Parathyroid adenoma (tissue), 2 donors: Measurements from ENCODE around the gene MED27.

Source experiments
- H2AFZ ChIP-seq: fragments of 300-600 bp; sonication (generic); one replicate; pipeline ENCODE4 v1.7.0; 2017; ENCODE audit warnings: antibody characterized with exemption, mild to moderate bottlenecking
- H3K27ac ChIP-seq: fragments of 300-600 bp; sonication (generic); one replicate; pipeline ENCODE4 v1.7.0; 2017
- H3K27me3 ChIP-seq: fragments of 300-600 bp; sonication (generic); one replicate; pipeline ENCODE4 v1.7.0; 2017; ENCODE audit warnings: low read length; ENCODE audit not compliant: control insufficient read depth, insufficient read depth
- H3K36me3 ChIP-seq: fragments of 300-600 bp; sonication (generic); one replicate; pipeline ENCODE4 v1.7.0; 2017; ENCODE audit warnings: low read length; ENCODE audit not compliant: control insufficient read depth, insufficient read depth
- H3K4me1 ChIP-seq: fragments of 300-600 bp; sonication (generic); one replicate; pipeline ENCODE4 v1.7.0; 2017; ENCODE audit warnings: control low read depth
- H3K4me2 ChIP-seq: fragments of 300-600 bp; sonication (generic); one replicate; pipeline ENCODE4 v1.7.0; 2017; ENCODE audit warnings: low read length
- H3K4me3 ChIP-seq: fragments of 300-600 bp; sonication (generic); one replicate; pipeline ENCODE4 v1.7.0; 2017; ENCODE audit warnings: low read depth, low read length
- H3K79me2 ChIP-seq: fragments of 300-600 bp; sonication (generic); one replicate; pipeline ENCODE4 v1.7.0; 2017; ENCODE audit warnings: control low read depth
- H3K9ac ChIP-seq: fragments of 300-600 bp; sonication (generic); one replicate; pipeline ENCODE4 v1.7.0; 2017; ENCODE audit warnings: mild to moderate bottlenecking
- H3K9me3 ChIP-seq: fragments of 300-600 bp; sonication (generic); one replicate; pipeline ENCODE4 v1.7.0; 2017; ENCODE audit warnings: low read length; ENCODE audit not compliant: control insufficient read depth
- TF ChIP-seq, protein P1 (sequence below): fragments of 300-600 bp; sonication (generic); IDR thresholded peaks from one replicate; pipeline ENCODE4 v1.7.0; 2017; ENCODE audit warnings: antibody characterized with exemption, mild to moderate bottlenecking
- donor health status: primary hyperparathyroidism.

Gene MED27

DNA sequence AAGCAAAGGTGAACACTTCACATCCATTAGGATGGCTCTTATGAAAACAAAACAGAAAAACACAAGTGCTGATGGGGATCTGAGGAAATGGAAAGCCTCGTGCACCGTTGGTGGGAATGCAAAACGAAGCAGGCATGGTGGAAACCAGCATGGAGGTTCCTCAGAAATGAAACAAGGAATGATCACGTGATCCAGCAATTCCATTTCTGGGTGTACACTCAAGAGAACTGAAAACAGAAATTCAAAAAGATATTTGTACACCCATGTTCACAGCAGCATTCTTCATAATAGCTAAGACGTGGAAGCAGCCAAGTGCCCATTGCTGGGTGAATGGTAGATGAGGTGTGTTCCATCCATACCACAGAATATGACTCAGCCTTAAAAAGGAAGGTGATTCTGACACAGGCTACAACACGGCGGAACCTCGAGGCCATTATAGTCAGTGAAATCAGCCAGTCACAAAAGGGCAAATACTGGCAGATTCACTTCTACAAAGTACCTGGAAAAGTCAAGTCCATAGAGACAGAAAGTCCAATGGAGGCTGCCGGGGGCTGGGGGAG is 252.6 kb downstream of the MED27 start:
- no peaks in the 10 kb centered on the region for H3K36me3 ChIP-seq
- H3K4me1 ChIP-seq = no peaks in the 10 kb centered on the region
- H3K27ac ChIP-seq = no peak overlapping the region
- H3K79me2 ChIP-seq = no peaks in the 10 kb centered on the region
- TF ChIP-seq, protein P1, sequence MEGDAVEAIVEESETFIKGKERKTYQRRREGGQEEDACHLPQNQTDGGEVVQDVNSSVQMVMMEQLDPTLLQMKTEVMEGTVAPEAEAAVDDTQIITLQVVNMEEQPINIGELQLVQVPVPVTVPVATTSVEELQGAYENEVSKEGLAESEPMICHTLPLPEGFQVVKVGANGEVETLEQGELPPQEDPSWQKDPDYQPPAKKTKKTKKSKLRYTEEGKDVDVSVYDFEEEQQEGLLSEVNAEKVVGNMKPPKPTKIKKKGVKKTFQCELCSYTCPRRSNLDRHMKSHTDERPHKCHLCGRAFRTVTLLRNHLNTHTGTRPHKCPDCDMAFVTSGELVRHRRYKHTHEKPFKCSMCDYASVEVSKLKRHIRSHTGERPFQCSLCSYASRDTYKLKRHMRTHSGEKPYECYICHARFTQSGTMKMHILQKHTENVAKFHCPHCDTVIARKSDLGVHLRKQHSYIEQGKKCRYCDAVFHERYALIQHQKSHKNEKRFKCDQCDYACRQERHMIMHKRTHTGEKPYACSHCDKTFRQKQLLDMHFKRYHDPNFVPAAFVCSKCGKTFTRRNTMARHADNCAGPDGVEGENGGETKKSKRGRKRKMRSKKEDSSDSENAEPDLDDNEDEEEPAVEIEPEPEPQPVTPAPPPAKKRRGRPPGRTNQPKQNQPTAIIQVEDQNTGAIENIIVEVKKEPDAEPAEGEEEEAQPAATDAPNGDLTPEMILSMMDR = no peak
- H2AFZ ChIP-seq = no peak overlapping the region
- no peak overlapping the region for H3K9ac ChIP-seq
- no peaks in the 10 kb centered on the region for H3K27me3 ChIP-seq
- H3K9me3 ChIP-seq = no peaks in the 10 kb centered on the region
- H3K4me3 ChIP-seq = no peak overlapping the region
- no peak overlapping the region for H3K4me2 ChIP-seq

DNA sequence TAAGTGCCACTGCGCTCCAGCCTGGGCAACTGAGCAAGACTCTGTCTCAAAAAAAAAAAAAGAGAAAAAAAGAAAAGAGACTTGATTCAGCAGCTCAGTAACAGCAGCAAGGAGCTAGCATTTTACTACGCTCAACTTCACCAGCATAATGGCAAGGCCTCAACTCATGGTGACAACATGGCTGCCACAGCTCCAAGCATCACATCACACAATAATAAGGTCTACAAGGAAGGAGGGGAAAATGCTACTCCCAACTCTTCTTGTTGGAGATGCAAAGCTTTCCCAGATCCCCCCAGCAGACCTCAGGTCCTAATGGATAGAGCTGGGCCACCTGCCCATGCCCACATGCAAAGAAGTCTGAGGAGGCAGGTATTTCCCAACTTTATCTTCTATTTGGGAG is 253.6 kb downstream of the MED27 start:
- H3K79me2 ChIP-seq = no peaks in the 10 kb centered on the region
- H3K4me1 ChIP-seq = no peaks in the 10 kb centered on the region
- no peak overlapping the region for H2AFZ ChIP-seq
- no peaks in the 10 kb centered on the region for H3K36me3 ChIP-seq
- H3K9ac ChIP-seq = no peak overlapping the region
- H3K27ac ChIP-seq = no peak overlapping the region
- TF ChIP-seq, protein P1 = no peak
- H3K4me2 ChIP-seq = no peak overlapping the region
- H3K27me3 ChIP-seq = no peaks in the 10 kb centered on the region
- H3K4me3 ChIP-seq = no peak overlapping the region
- H3K9me3 ChIP-seq = no peaks in the 10 kb centered on the region

DNA sequence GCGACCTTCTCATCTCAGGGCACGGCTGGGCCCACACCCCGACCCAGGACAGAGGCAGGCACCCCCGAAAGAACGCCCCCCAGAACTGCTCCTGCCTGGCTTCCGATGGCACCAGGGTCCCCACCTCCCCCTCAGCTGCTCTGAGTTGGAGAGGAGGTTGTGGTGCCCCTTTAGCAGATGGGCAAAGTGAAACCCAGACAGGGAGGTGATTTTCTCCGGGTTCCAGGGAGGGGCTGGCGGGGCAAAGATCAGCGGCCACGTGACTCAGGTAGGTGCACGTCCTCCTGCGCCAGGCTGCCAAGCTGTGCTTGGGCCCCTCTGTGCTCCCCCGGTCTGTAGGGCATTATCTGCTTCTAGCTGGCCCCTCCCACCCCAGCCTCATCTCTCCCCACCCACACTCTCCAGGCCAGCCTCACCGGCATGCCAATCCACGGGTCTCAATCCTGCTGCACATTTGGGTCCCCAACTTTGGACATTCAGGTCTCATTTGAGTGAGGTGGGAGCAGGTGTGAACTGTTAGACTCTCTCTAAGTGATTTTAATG is 254.6 kb downstream of the MED27 start:
- no peaks in the 10 kb centered on the region for H3K27me3 ChIP-seq
- H2AFZ ChIP-seq = no peak overlapping the region
- H3K27ac ChIP-seq = no peak overlapping the region
- H3K79me2 ChIP-seq = no peaks in the 10 kb centered on the region
- no peak overlapping the region for H3K4me3 ChIP-seq
- no peaks in the 10 kb centered on the region for H3K4me1 ChIP-seq
- TF ChIP-seq, protein P1 = no peak
- H3K36me3 ChIP-seq = no peaks in the 10 kb centered on the region
- H3K9me3 ChIP-seq = no peaks in the 10 kb centered on the region
- no peak overlapping the region for H3K4me2 ChIP-seq
- H3K9ac ChIP-seq = no peak overlapping the region

DNA sequence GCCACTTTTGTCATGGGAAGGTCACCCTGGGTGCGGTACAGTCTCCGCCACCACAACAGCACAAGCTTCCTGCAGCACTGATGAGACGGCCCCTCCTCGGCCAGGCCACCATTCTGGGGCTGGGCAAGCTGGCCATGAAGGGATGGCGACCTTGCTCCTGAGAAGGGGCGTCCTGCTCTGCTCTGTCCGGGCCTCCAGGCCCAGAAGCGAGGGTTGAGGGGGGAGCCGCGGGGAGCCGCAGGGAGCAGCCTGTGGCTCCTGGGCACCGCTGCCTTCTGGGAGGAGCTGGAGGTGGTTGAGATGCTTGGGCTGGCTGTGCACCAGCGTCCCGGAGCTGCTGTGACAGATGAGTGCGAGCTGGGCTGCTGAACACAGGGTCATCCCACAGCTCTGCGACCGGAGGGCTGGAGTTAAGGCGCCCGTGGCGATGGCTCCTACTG is 255.5 kb downstream of the MED27 start:
- no peaks in the 10 kb centered on the region for H3K79me2 ChIP-seq
- no peaks in the 10 kb centered on the region for H3K27me3 ChIP-seq
- TF ChIP-seq, protein P1 = no peak
- H3K36me3 ChIP-seq = no peaks in the 10 kb centered on the region
- H3K4me1 ChIP-seq = no peaks in the 10 kb centered on the region
- no peak overlapping the region for H3K9ac ChIP-seq
- H3K4me2 ChIP-seq = no peak overlapping the region
- no peaks in the 10 kb centered on the region for H3K9me3 ChIP-seq
- H3K27ac ChIP-seq = no peak overlapping the region
- no peak overlapping the region for H3K4me3 ChIP-seq
- H2AFZ ChIP-seq = no peak overlapping the region

DNA sequence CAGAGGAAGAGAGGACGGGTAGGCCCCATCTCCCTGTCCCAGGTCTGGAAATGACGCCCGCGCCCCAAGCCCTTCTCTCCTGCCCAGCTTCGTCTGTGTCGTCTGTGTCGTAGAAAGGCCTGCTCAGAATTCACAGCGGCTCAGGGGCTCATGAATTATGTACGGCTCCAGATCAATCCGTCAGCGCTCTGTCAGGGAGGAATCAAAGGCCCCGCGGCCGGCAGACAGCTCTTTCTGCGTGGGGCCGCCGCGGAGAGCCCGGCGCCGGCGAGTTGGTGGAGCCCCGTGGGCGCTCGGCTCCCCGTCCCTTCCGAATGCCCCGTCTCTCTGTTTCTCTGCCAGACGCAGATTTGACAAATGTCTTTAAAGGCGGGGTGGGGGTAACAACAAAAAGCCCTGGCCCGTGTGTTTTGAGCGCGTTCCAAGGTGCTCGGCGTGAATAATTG is 255.9 kb downstream of the MED27 start:
- Histone ChIP-seq H3K4me3 (no peak overlapping the region), H3K27me3 (no peaks in the 10 kb centered on the region), H3K9ac (no peak overlapping the region), H3K27ac (no peak overlapping the region), H3K36me3 (no peaks in the 10 kb centered on the region), H3K4me2 (no peak overlapping the region), H3K79me2 (no peaks in the 10 kb centered on the region), H3K4me1 (no peaks in the 10 kb centered on the region), H2AFZ (no peak overlapping the region), H3K9me3 (no peaks in the 10 kb centered on the region)
- TF ChIP-seq, protein P1 = no peak
